GM18508 (cell line): ENCODE measurements around the gene ZNF562.

Experiments
- ATAC-seq: cut with Tn5 transposase; IDR thresholded peaks from one replicate; pipeline ENCODE4 v1.9.1; 2021; ENCODE audit warnings: moderate number of reproducible peaks; ENCODE audit not compliant: insufficient read depth, unreplicated experiment

ZNF562 gene

GRCh38 chr19:9645472-9645871 lies 29.4 kb downstream of the ZNF562 start:
- no peak for ATAC-seq

- ATAC-seq, result no peak
Observed at GRCh38 chr19:9644472-9644871, 30.4 kb downstream of the ZNF562 start.

- ATAC-seq, result no peak
Observed at GRCh38 chr19:9641810-9642209, 33.1 kb downstream of the ZNF562 start.

- no peak for ATAC-seq
Observed at GRCh38 chr19:9640956-9641355, 33.9 kb downstream of the ZNF562 start.

GRCh38 chr19:9636018-9636417 lies 38.9 kb downstream of the ZNF562 start:
- no peak for ATAC-seq

- no peak for ATAC-seq
Observed at GRCh38 chr19:9627856-9628255, 47.0 kb downstream of the ZNF562 start.

- no peak for ATAC-seq
Observed at GRCh38 chr19:9622531-9622930, 52.4 kb downstream of the ZNF562 start.

- no peak for ATAC-seq
Observed at GRCh38 chr19:9621156-9622037, 53.5 kb downstream of the ZNF562 start, which contains the start of gene ZNF561. Gene ZNF561 (minus strand): TSS chr19:9621232. CDS start chr19:9619456, 1,776 bp downstream.

- no peak for ATAC-seq
Observed at GRCh38 chr19:9620842-9621155, 54.1 kb downstream of the ZNF562 start.

- ATAC-seq, result no peak
Observed at GRCh38 chr19:9615844-9616243, 59.1 kb downstream of the ZNF562 start.

- ATAC-seq, result no peak
Observed at GRCh38 chr19:9610484-9611113, 64.3 kb downstream of the ZNF562 start.

GRCh38 chr19:9608912-9609311 lies 66.0 kb downstream of the ZNF562 start:
- no peak for ATAC-seq

- ATAC-seq, result no peak
Observed at GRCh38 chr19:9597027-9597426, 77.9 kb downstream of the ZNF562 start.
